GM23338 (cell line): ENCODE results near the gene CASQ1.

Experiments
- CREB1 ChIP-seq: fragments of 250-450 bp; sonication (Bioruptor Pico); IDR thresholded peaks from 2 replicates; pipeline ENCODE4 v1.5.0; 2020; ENCODE audit warnings: low read depth, mild to moderate bottlenecking, moderate library complexity
- CTCF ChIP-seq, 2 experiments: fragments of 200-600 bp in 1 of 2; sonication (generic) in 1 of 2; conservative IDR thresholded peaks; 2 replicates each; pipeline versions ENCODE4 v1.5.1 to v1.6.1; 2016 to 2017; ENCODE audit warnings: antibody characterized with exemption in 2 of 2, low read depth in 2 of 2, mild to moderate bottlenecking in 2 of 2, moderate library complexity in 1 of 2
- ETS1 ChIP-seq: IDR thresholded peaks from 2 replicates; pipeline ENCODE4 v1.6.1; 2016; ENCODE audit warnings: antibody characterized with exemption
- EZH2 ChIP-seq: fragments of 200-600 bp; sonication (generic); IDR thresholded peaks from one replicate; pipeline ENCODE4 v1.8.0; 2017; ENCODE audit warnings: antibody characterized with exemption, mild to moderate bottlenecking, low read depth; ENCODE audit not compliant: unreplicated experiment
- EZH2phosphoT487 ChIP-seq: fragments of 200-600 bp; sonication (generic); IDR thresholded peaks from one replicate; pipeline ENCODE4 v1.8.1; 2018; ENCODE audit warnings: antibody characterized with exemption; ENCODE audit not compliant: unreplicated experiment
- JUNB ChIP-seq: IDR thresholded peaks from one replicate; pipeline ENCODE4 v1.6.1; 2016; ENCODE audit warnings: antibody characterized with exemption; ENCODE audit not compliant: unreplicated experiment
- POLR2AphosphoS5 ChIP-seq: IDR thresholded peaks from 2 replicates; pipeline ENCODE4 v1.6.1; 2016; ENCODE audit warnings: antibody characterized with exemption, low read depth
- REST ChIP-seq: IDR thresholded peaks from one replicate; pipeline ENCODE4 v1.6.1; 2018; ENCODE audit warnings: antibody characterized with exemption; ENCODE audit not compliant: unreplicated experiment
- STAT1 ChIP-seq: IDR thresholded peaks from one replicate; pipeline ENCODE4 v1.6.1; 2016; ENCODE audit warnings: antibody characterized with exemption; ENCODE audit not compliant: unreplicated experiment
- ZNF114 ChIP-seq: fragments of 250-450 bp; sonication (Bioruptor Pico); IDR thresholded peaks from 2 replicates; pipeline ENCODE4 v1.5.0; 2020; ENCODE audit warnings: mild to moderate bottlenecking, moderate library complexity
- ZNF331 ChIP-seq: fragments of 250-450 bp; sonication (Bioruptor Pico); IDR thresholded peaks from 2 replicates; pipeline ENCODE4 v1.5.0; 2020; ENCODE audit warnings: low read depth, mild to moderate bottlenecking, moderate library complexity

- TF ChIP-seq CTCF (conservative IDR thresholded peaks at IDR 0.05; ENCODE audit: low read depth in 2 of 2) = no peak
- TF ChIP-seq POLR2AphosphoS5 = 0 out of 2 replicates have a peak, but pooled peaks have one; percentile 19
- TF ChIP-seq REST = no peak
- no peak for TF ChIP-seq EZH2
- no peak for TF ChIP-seq ZNF331 (CRISPR knock-in tag)
- no peak for TF ChIP-seq EZH2phosphoT487
- no peak for TF ChIP-seq STAT1
- TF ChIP-seq ETS1 = no peak
- TF ChIP-seq CREB1 (CRISPR knock-in tag) = no peak
- TF ChIP-seq JUNB = no peak
- no peak for TF ChIP-seq ZNF114 (CRISPR knock-in tag)
Observed at GRCh38 chr1:160206421-160207117, 16.2 kb downstream of the CASQ1 start.
